ENCODE results near the gene PGD.

DNA sequence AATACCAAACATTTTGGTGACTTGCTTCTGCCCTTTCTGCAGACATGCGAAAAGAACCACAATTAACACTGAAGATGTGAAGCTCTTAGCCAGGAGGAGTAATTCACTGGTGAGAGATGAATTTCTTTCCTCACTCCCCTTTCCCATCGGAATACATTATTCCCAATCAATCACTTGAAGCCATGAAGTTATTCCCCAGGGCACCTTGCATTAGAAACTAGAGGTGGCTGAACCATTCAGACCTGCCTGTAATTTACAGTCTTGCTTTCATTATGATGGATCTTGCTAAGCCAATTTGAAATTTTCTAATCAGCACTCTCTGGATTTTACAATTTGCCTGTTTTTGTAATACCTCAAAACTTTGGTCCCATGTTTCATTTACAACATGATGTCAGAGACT lies 41.4 kb downstream of the PGD start:
- TF ChIP-seq, protein P1, sequence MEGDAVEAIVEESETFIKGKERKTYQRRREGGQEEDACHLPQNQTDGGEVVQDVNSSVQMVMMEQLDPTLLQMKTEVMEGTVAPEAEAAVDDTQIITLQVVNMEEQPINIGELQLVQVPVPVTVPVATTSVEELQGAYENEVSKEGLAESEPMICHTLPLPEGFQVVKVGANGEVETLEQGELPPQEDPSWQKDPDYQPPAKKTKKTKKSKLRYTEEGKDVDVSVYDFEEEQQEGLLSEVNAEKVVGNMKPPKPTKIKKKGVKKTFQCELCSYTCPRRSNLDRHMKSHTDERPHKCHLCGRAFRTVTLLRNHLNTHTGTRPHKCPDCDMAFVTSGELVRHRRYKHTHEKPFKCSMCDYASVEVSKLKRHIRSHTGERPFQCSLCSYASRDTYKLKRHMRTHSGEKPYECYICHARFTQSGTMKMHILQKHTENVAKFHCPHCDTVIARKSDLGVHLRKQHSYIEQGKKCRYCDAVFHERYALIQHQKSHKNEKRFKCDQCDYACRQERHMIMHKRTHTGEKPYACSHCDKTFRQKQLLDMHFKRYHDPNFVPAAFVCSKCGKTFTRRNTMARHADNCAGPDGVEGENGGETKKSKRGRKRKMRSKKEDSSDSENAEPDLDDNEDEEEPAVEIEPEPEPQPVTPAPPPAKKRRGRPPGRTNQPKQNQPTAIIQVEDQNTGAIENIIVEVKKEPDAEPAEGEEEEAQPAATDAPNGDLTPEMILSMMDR (IDR thresholded peaks at IDR 0.05): no peak
- TF ChIP-seq POLR2AphosphoS5 (IDR thresholded peaks at IDR 0.05; ENCODE audit: insufficient read depth in 1 of 2, low read depth in 1 of 2): no peak

Data from vagina (tissue), 2 donors.